GM12878 (cell line): ENCODE measurements around the gene TOX2. TPM values are rescaled to one million over a fixed set of nuclear protein-coding genes. Genes with fewer than 3 reads are reported as not detected.

Experiments
- ATAC-seq: fragments of 200-7000 bp; cut with Tn5 transposase; 3 replicates; pipeline ENCODE4 v1.9.1; 2020; ENCODE audit warnings: mild to moderate bottlenecking, moderate library complexity
- BruUV-seq: library from RNA; stranded (reverse); fragments of 400-500 nt; replicated peaks from 2 replicates; lab custom pipeline; 2021; lab: Mats Ljungman, UMichigan
- CTCF ChIA-PET: fragments of 300-600 bp; sonication (Branson Sonifier 250); formaldehyde crosslinking; extraction: SDS; loops from one replicate; lab custom pipeline; 2021; ENCODE audit warnings: inconsistent platforms; lab: Yijun Ruan, JAX
- POLR2A ChIA-PET: fragments of 350-600 bp; formaldehyde crosslinking; extraction: SDS; loops from one replicate; lab custom pipeline; 2021; ENCODE audit warnings: inconsistent platforms; lab: Charles Lee
- RAD21 ChIA-PET: fragments of 300-600 bp; sonication (Branson Sonifier 250); formaldehyde crosslinking; loops from one replicate; lab custom pipeline; 2023; ENCODE audit warnings: antibody characterized with exemption; ENCODE audit not compliant: unreplicated experiment; lab: Charles Lee
- SMC1A ChIA-PET: fragments of 300-600 bp; sonication (Branson Sonifier 250); formaldehyde crosslinking; loops from one replicate; lab custom pipeline; 2023; ENCODE audit not compliant: unreplicated experiment, uncharacterized antibody; lab: Charles Lee
- DNase-seq: peaks from one replicate; pipeline ENCODE4 v3.0.0-alpha.2; 2011; ENCODE audit warnings: low read depth, low spot score
- FAIRE-seq: peaks from 3 replicates; lab custom pipeline; 2011; peaks lifted over from hg19 to GRCh38; lab: Jason Lieb, UNC
- H2AFZ ChIP-seq: 2 replicates; pipeline ENCODE4 v1.6.0; 2011; ENCODE audit warnings: low read depth, low read length, control low read depth; ENCODE audit not compliant: control insufficient read depth
- H3K27ac ChIP-seq: 2 replicates; pipeline ENCODE4 v1.5.1; 2011; ENCODE audit warnings: control low read depth; ENCODE audit not compliant: control insufficient read depth, insufficient read depth
- H3K27me3 ChIP-seq, 2 experiments: replicated peaks in 1 of 2; 2 replicates each; pipeline versions ENCODE4 v1.6.0 to v1.6.1; 2011; ENCODE audit warnings: low read length in 1 of 2; ENCODE audit not compliant: control insufficient read depth in 2 of 2, insufficient read depth in 2 of 2
- H3K36me3 ChIP-seq, 2 experiments: 2 replicates each; pipeline ENCODE4 v1.5.1; 2011; ENCODE audit warnings: low read length in 1 of 2; ENCODE audit not compliant: control insufficient read depth in 2 of 2, insufficient read depth in 2 of 2
- H3K4me1 ChIP-seq: 2 replicates; pipeline ENCODE4 v1.6.1; 2011; ENCODE audit warnings: mild to moderate bottlenecking, low read length, moderate library complexity, mixed read lengths; ENCODE audit not compliant: control insufficient read depth, insufficient read depth
- H3K4me2 ChIP-seq: 2 replicates; pipeline ENCODE4 v1.6.0; 2011; ENCODE audit warnings: control low read depth; ENCODE audit not compliant: control insufficient read depth, insufficient read depth
- H3K4me3 ChIP-seq: fragments of 200-600 bp; sonication (generic); 2 replicates; pipeline ENCODE4 v1.5.1; 2016
- H3K79me2 ChIP-seq: 2 replicates; pipeline ENCODE4 v1.6.0; 2011; ENCODE audit warnings: low read length; ENCODE audit not compliant: control insufficient read depth, insufficient read depth
- H3K9ac ChIP-seq: 2 replicates; pipeline ENCODE4 v1.8.0; 2011; ENCODE audit warnings: low read length, control low read depth, mixed read lengths; ENCODE audit not compliant: control insufficient read depth, insufficient read depth
- H3K9me3 ChIP-seq: replicated peaks from 3 replicates; pipeline ENCODE4 v1.5.1; 2011; ENCODE audit warnings: mild to moderate bottlenecking, low read length; ENCODE audit not compliant: control insufficient read depth, insufficient read depth
- H4K20me1 ChIP-seq: 2 replicates; pipeline ENCODE4 v1.6.0; 2011; ENCODE audit not compliant: control insufficient read depth, insufficient read depth
- CBX3 ChIP-seq: fragments of 200-600 bp; sonication (generic); IDR thresholded peaks from 2 replicates; pipeline ENCODE4 v1.6.1; 2016; ENCODE audit warnings: low read depth, borderline replicate concordance
- CEBPZ ChIP-seq: fragments of 150-350 bp; IDR thresholded peaks from 2 replicates; pipeline ENCODE4 v1.6.1; 2016; ENCODE audit warnings: low read depth, low read length
- CHD1 ChIP-seq: IDR thresholded peaks from 2 replicates; pipeline ENCODE4 v1.6.1; 2012; ENCODE audit warnings: low read depth, low read length, improper control_type of control experiment
- CHD4 ChIP-seq: fragments of 200-600 bp; sonication (generic); IDR thresholded peaks from 2 replicates; pipeline ENCODE4 v1.6.1; 2016; ENCODE audit warnings: mild to moderate bottlenecking
- DPF2 ChIP-seq: fragments of 450-650 bp; IDR thresholded peaks from 2 replicates; pipeline ENCODE4 v1.6.1; 2017; ENCODE audit warnings: mild to moderate bottlenecking
- GABPA ChIP-seq: IDR thresholded peaks from 2 replicates; pipeline ENCODE4 v1.6.1; 2014; ENCODE audit warnings: antibody characterized with exemption, low read depth, mild to moderate bottlenecking, inconsistent platforms
- GATAD2B ChIP-seq: fragments of 450-650 bp; conservative IDR thresholded peaks from 2 replicates; pipeline ENCODE4 v1.6.1; 2017; ENCODE audit warnings: low read depth, mild to moderate bottlenecking, moderate library complexity
- HDGF ChIP-seq: fragments of 450-650 bp; IDR thresholded peaks from 2 replicates; pipeline ENCODE4 v1.6.1; 2016; ENCODE audit warnings: antibody characterized with exemption
- NFYB ChIP-seq: IDR thresholded peaks from 2 replicates; pipeline ENCODE4 v1.6.1; 2011; ENCODE audit warnings: low read depth, mild to moderate bottlenecking, low read length, improper control_type of control experiment, moderate library complexity; ENCODE audit not compliant: insufficient read depth
- PAX8 ChIP-seq: fragments of 450-650 bp; IDR thresholded peaks from 2 replicates; pipeline ENCODE4 v1.6.1; 2017; ENCODE audit warnings: mild to moderate bottlenecking, moderate library complexity
- RAD21 ChIP-seq: IDR thresholded peaks from 2 replicates; pipeline ENCODE4 v1.6.1; 2011; ENCODE audit warnings: mild to moderate bottlenecking, low read depth, low read length, moderate library complexity; ENCODE audit not compliant: insufficient read depth
- SMAD5 ChIP-seq: IDR thresholded peaks from 2 replicates; pipeline ENCODE4 v1.6.1; 2016; ENCODE audit warnings: antibody characterized with exemption, low read depth
- SUPT20H ChIP-seq: IDR thresholded peaks from 2 replicates; pipeline ENCODE4 v1.6.1; 2011; ENCODE audit warnings: low read depth, mild to moderate bottlenecking, low read length, moderate library complexity, borderline replicate concordance; ENCODE audit not compliant: control insufficient read depth
- WGBS: methylation state at CpG from one replicate; pipeline ENCODE4 v1.1.6; 2016; ENCODE audit warnings: low lambda C conversion rate; ENCODE audit not compliant: insufficient replicate concordance, insufficient coverage; ENCODE audit errors: missing lambda C conversion rate; 5-methylcytosine and 5-hydroxymethylcytosine counted together
- in situ Hi-C: fragments of 300-500 bp; cut with MboI; formaldehyde crosslinking; loops from 9 replicates; pipeline ENCODE4 v1.14.3; 2018; ENCODE audit warnings: mixed read lengths
- intact Hi-C: fragments of 100-400 bp; cut with micrococcal nuclease; formaldehyde crosslinking; loops from one replicate; pipeline ENCODE4 v1.14.2; 2022; ENCODE audit not compliant: unreplicated experiment
- polyA plus RNA-seq, 11 experiments: library from polyadenylated mRNA; depleted of rRNA in 4 of 11; unstranded in 6 of 11; stranded (reverse) in 5 of 11; fragments of >200 nt; fragmentation: Nextera tagmentation in 4 of 11; fragmentation: Illumina TruSeq in 1 of 11; extraction: Ambion mirVana in 4 of 11; extraction: Trizol in 1 of 11; gene quantifications; 1 replicate in 1 of 11; 2 replicates in 10 of 11; pipeline versions ENCODE4 v1.2.1 to v1.2.3, GENCODE V29; 2011 to 2016; ENCODE audit warnings: inconsistent platforms in 2 of 11, missing spikeins in 2 of 11, low read depth in 1 of 11
- total RNA-seq, 4 experiments: library from RNA; depleted of rRNA in 3 of 4; stranded (reverse); fragments of >200 nt in 3 of 4; fragmentation: Illumina TruSeq in 1 of 4; extraction: Trizol in 1 of 4; gene quantifications; 2 replicates each; pipeline versions ENCODE4 v1.2.1 to v1.2.3, GENCODE V29; 2013 to 2021

TOX2 gene
- total and polyA plus RNA-seq, 10 of the 15 experiments (the other 5 are each of a cell fraction or from before 2014, with no cell fraction given), result 2.6 to 40.5 (median 7.9) TPM

GRCh38 chr20:44091026-44091425 is 176.4 kb downstream of the TOX2 start:
- BruUV-seq, result no TSS peak
- FAIRE-seq, result no peak
- Histone ChIP-seq H4K20me1 (no peaks in the 10 kb centered on the region), H3K4me3 (no peak overlapping the region), H3K27ac (no peak overlapping the region), H3K9me3 (no peaks in the 10 kb centered on the region), H2AFZ (no peak overlapping the region), H3K4me2 (no peak overlapping the region), H3K4me1 (peaks cover 8% of the 10 kb centered on the region), H3K9ac (no peak overlapping the region), H3K36me3 (no peaks in the 10 kb centered on the region), H3K79me2 (no peaks in the 10 kb centered on the region), H3K27me3 (no peaks in the 10 kb centered on the region)
- 46% methylated on average over 4 of the region's 4 CpGs for WGBS
- SMC1A ChIA-PET, result interaction anchor here (0.8 to 6.1 kb wide), 15 partner anchors 10 to 642 kb away, joined by 3 to 55 read pairs (median 4); no protein-coding TSS in a partner anchor
- CTCF ChIA-PET, result interaction anchor here (0.7 to 4.4 kb wide), 14 partner anchors 10 to 642 kb away, joined by 3 to 36 read pairs (median 4); no protein-coding TSS in a partner anchor
- POLR2A ChIA-PET, result no interaction called here
- intact Hi-C loops, result no loop called here
- no peak for DNase-seq
- ATAC-seq, result no peak
- in situ Hi-C loops, result no loop called here
- RAD21 ChIA-PET, result interaction anchor here (1.0 to 3.9 kb wide), 6 partner anchors 11 to 642 kb away, joined by 3 to 38 read pairs (median 5); no protein-coding TSS in a partner anchor
- TF ChIP-seq CEBPZ, result no peak
- no peak for TF ChIP-seq PAX8
- TF ChIP-seq GABPA, result no peak
- TF ChIP-seq SMAD5, result no peak
- TF ChIP-seq SUPT20H, result no peak
- no peak for TF ChIP-seq NFYB
- no peak for TF ChIP-seq GATAD2B
- TF ChIP-seq HDGF, result no peak
- TF ChIP-seq RAD21, result no peak
- no peak for TF ChIP-seq CBX3
- TF ChIP-seq CHD1, result no peak
- TF ChIP-seq DPF2, result no peak
- TF ChIP-seq CHD4, result no peak
